GM13977 (cell line): ENCODE results near the gene CTTNBP2NL.
"Not testable (repeated sequence)": the region's sequence is repeated elsewhere in the genome, so short reads cannot be mapped to it uniquely, and the experiment has no call there.

Source experiments
- DNase-seq: peaks from one replicate; pipeline ENCODE4 v3.0.0; 2012; ENCODE audit warnings: low spot score
- in situ Hi-C: fragments of 300-500 bp; cut with MboI; formaldehyde crosslinking; loops from one replicate; pipeline ENCODE4 v1.12.0; 2022; ENCODE audit warnings: low sequenced_read_pairs, low pct_unique_long_range_greater_than_20kb, mixed read lengths, inconsistent platforms; ENCODE audit not compliant: unreplicated experiment
- TF ChIP-seq, protein P1 (sequence below): IDR thresholded peaks from 2 replicates; pipeline ENCODE4 v1.5.1; 2012; ENCODE audit warnings: mild to moderate bottlenecking, control low read depth; ENCODE audit not compliant: insufficient read depth; ENCODE audit errors: extremely low read depth, missing control alignments

Gene CTTNBP2NL

GRCh38 chr1:112393631-112393974 is 2.4 kb upstream of the CTTNBP2NL start:
- no peak for DNase-seq
- TF ChIP-seq, protein P1, sequence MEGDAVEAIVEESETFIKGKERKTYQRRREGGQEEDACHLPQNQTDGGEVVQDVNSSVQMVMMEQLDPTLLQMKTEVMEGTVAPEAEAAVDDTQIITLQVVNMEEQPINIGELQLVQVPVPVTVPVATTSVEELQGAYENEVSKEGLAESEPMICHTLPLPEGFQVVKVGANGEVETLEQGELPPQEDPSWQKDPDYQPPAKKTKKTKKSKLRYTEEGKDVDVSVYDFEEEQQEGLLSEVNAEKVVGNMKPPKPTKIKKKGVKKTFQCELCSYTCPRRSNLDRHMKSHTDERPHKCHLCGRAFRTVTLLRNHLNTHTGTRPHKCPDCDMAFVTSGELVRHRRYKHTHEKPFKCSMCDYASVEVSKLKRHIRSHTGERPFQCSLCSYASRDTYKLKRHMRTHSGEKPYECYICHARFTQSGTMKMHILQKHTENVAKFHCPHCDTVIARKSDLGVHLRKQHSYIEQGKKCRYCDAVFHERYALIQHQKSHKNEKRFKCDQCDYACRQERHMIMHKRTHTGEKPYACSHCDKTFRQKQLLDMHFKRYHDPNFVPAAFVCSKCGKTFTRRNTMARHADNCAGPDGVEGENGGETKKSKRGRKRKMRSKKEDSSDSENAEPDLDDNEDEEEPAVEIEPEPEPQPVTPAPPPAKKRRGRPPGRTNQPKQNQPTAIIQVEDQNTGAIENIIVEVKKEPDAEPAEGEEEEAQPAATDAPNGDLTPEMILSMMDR: no peak
- in situ Hi-C loops: loop anchor here (10.0 kb wide), 3 partner anchors 71 to 311 kb away; partner anchors contain the start of genes CAPZA1, RHOC and ST7L

DNA sequence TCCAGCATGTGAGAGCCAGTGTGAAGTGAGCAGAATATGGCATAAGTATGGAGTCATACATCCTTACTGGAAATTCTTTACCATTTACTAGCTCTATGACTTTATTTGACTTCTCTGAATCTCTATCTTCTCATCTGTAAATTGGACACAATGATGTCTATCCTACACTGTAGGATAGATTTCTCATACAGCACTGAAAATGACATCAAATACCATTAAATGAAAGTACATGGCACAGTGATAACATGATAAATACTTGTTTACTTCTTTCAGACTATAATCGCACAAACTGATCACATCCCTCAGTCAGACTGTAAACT is 1.3 kb upstream of the CTTNBP2NL start:
- no peak for DNase-seq
- TF ChIP-seq, protein P1: no peak
- in situ Hi-C loops: loop anchor here (10.0 kb wide), 3 partner anchors 70 to 310 kb away; partner anchors contain the start of genes CAPZA1, RHOC and ST7L

- TF ChIP-seq, protein P1: no peak
- in situ Hi-C loops: loop anchor here (10.0 kb wide), 3 partner anchors 69 to 309 kb away; partner anchors contain the start of genes CAPZA1, RHOC and ST7L
- no peak for DNase-seq
Observed at GRCh38 chr1:112395256-112395820, 676 bp upstream of the CTTNBP2NL start.

GRCh38 chr1:112396653-112397471 is 848 bp downstream of the CTTNBP2NL start:
- no peak for DNase-seq
- TF ChIP-seq, protein P1: no peak
- in situ Hi-C loops: loop anchor here (10.0 kb wide), 3 partner anchors 68 to 308 kb away; partner anchors contain the start of genes CAPZA1, RHOC and ST7L

DNA sequence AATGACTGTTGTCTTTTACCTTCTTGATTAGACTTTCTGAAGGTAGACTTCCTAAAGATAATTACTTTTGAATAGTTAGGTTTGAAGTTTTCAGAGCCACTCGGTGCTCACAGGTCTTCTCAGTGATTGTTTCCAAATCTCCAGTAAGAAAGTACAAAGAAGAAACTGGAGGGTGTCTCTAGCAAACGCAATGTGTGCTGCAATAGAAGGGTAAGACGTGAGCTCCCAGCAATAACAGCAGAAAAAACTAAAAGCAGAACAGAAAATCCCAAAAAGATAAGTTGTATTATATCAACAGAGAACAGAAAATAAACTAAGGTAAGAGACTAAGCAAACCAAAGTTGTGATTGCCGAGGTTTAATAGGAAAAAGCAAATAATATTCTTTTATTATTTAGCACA is 1.8 kb downstream of the CTTNBP2NL start:
- in situ Hi-C loops: loop anchor here (10.0 kb wide), 3 partner anchors 67 to 307 kb away; partner anchors contain the start of genes CAPZA1, RHOC and ST7L
- no peak for DNase-seq
- TF ChIP-seq, protein P1: no peak

GRCh38 chr1:112399456-112399855 is 3.4 kb downstream of the CTTNBP2NL start:
- TF ChIP-seq, protein P1: no peak

GRCh38 chr1:112400706-112401105 is 4.7 kb downstream of the CTTNBP2NL start:
- DNase-seq, in situ Hi-C loops: not testable (repeated sequence)

More at GRCh38 chr1:112399456-112399855, 3.4 kb downstream of the CTTNBP2NL start:
- DNase-seq: peak; percentile 58
- in situ Hi-C loops: loop anchor here (10.0 kb wide), 3 partner anchors 65 to 305 kb away; partner anchors contain the start of genes CAPZA1, RHOC and ST7L
